NCI-H524 treated with DMSO at 0.1 percent for 48 hours (cell line): ENCODE data around the gene RAN.
"Not testable (repeated sequence)": the region's sequence is repeated elsewhere in the genome, so short reads cannot be mapped to it uniquely, and the experiment has no call there.

ENCODE experiments used
- DNase-seq: peaks from one replicate; lab custom pipeline; 2025; lab: John Stamatoyannopoulos, UW

RAN gene

GRCh38 chr12:130849561-130850417 lies 22.1 kb upstream of the RAN start:
- DNase-seq = no peak

GRCh38 chr12:130850418-130851021 lies 21.3 kb upstream of the RAN start:
- no peak for DNase-seq

GRCh38 chr12:130856088-130856487 lies 15.8 kb upstream of the RAN start:
- no peak for DNase-seq

GRCh38 chr12:130858084-130858483 lies 13.8 kb upstream of the RAN start:
- no peak for DNase-seq

- DNase-seq = no peak
Measured at GRCh38 chr12:130859161-130859560, 12.7 kb upstream of the RAN start.

GRCh38 chr12:130860311-130860710 lies 11.6 kb upstream of the RAN start:
- no peak for DNase-seq

- no peak for DNase-seq
Measured at GRCh38 chr12:130862161-130862560, 9.7 kb upstream of the RAN start.

- DNase-seq = not testable (repeated sequence)
Measured at GRCh38 chr12:130862771-130863170, 9.1 kb upstream of the RAN start.

GRCh38 chr12:130863298-130863697 lies 8.6 kb upstream of the RAN start:
- no peak for DNase-seq

GRCh38 chr12:130868412-130868811 lies 3.5 kb upstream of the RAN start:
- DNase-seq = no peak

GRCh38 chr12:130870442-130871285 lies 1.2 kb upstream of the RAN start:
- no peak for DNase-seq

GRCh38 chr12:130872179-130873096 lies 572 bp downstream of the RAN start:
- no peak for DNase-seq

GRCh38 chr12:130873106-130873795 lies 1.4 kb downstream of the RAN start:
- DNase-seq = no peak

- DNase-seq = no peak
Measured at GRCh38 chr12:130873825-130874224, 2.0 kb downstream of the RAN start.

GRCh38 chr12:130874696-130875095 lies 2.8 kb downstream of the RAN start:
- DNase-seq = no peak

GRCh38 chr12:130875193-130875592 lies 3.3 kb downstream of the RAN start:
- no peak for DNase-seq

- not testable (repeated sequence) for DNase-seq
Measured at GRCh38 chr12:130875708-130876107, 3.8 kb downstream of the RAN start.

GRCh38 chr12:130876297-130876696 lies 4.4 kb downstream of the RAN start:
- DNase-seq = no peak

- no peak for DNase-seq
Measured at GRCh38 chr12:130876758-130877157, 4.9 kb downstream of the RAN start.

GRCh38 chr12:130877333-130877732 lies 5.5 kb downstream of the RAN start:
- no peak for DNase-seq
